Ishikawa (cell line): ENCODE data around the gene LTBP4.

ENCODE experiments used
- CEBPB ChIP-seq: IDR thresholded peaks from 2 replicates; pipeline ENCODE4 v1.6.1; 2012
- FOXM1 ChIP-seq: IDR thresholded peaks from 2 replicates; pipeline ENCODE4 v1.6.1; 2012; ENCODE audit warnings: low read depth, borderline replicate concordance
- RAD21 ChIP-seq: IDR thresholded peaks from 2 replicates; pipeline ENCODE4 v1.6.1; 2012; ENCODE audit warnings: low read depth
- TF ChIP-seq, protein P1 (sequence below): IDR thresholded peaks from 2 replicates; pipeline ENCODE4 v1.6.1; 2012; ENCODE audit warnings: low read depth, mild to moderate bottlenecking

DNA sequence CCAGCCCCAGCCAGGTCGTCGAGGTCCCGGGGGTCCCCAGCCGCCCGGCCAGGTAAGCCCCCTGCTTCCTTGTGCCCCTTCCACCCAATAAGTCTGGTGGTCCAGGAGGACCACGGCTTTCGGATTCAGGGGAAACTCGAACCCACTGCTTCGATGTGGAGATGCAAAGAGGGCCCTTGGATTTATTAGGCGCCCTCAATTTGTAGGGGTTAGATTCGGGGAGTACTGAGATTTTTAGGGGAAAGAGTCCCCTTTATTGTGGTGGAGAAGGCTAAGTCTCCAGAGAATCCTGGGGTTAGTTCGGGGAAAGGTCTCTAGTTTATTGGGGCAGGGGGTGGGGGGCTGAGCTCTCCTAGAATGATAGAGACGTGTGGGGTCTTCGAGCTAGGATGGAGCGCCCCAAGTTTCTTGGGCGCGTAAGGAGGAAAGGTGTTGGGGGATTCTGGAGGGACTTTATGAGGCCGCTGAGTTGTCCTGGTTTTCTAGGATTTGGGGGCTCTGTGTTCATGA, 3.8 kb upstream of the LTBP4 start:
- no peak for TF ChIP-seq CEBPB
- TF ChIP-seq RAD21: no peak
- TF ChIP-seq, protein P1, sequence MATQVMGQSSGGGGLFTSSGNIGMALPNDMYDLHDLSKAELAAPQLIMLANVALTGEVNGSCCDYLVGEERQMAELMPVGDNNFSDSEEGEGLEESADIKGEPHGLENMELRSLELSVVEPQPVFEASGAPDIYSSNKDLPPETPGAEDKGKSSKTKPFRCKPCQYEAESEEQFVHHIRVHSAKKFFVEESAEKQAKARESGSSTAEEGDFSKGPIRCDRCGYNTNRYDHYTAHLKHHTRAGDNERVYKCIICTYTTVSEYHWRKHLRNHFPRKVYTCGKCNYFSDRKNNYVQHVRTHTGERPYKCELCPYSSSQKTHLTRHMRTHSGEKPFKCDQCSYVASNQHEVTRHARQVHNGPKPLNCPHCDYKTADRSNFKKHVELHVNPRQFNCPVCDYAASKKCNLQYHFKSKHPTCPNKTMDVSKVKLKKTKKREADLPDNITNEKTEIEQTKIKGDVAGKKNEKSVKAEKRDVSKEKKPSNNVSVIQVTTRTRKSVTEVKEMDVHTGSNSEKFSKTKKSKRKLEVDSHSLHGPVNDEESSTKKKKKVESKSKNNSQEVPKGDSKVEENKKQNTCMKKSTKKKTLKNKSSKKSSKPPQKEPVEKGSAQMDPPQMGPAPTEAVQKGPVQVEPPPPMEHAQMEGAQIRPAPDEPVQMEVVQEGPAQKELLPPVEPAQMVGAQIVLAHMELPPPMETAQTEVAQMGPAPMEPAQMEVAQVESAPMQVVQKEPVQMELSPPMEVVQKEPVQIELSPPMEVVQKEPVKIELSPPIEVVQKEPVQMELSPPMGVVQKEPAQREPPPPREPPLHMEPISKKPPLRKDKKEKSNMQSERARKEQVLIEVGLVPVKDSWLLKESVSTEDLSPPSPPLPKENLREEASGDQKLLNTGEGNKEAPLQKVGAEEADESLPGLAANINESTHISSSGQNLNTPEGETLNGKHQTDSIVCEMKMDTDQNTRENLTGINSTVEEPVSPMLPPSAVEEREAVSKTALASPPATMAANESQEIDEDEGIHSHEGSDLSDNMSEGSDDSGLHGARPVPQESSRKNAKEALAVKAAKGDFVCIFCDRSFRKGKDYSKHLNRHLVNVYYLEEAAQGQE: no peak
- no peak for TF ChIP-seq FOXM1
